ENCODE measurements around the gene NFIC. TPM values are rescaled to one million over a fixed set of nuclear protein-coding genes. Genes with fewer than 3 reads are reported as not detected.

NFIC gene
- total RNA-seq, 4 donors from 2014 or later: 76.2 to 183 (median 132) TPM

DNA sequence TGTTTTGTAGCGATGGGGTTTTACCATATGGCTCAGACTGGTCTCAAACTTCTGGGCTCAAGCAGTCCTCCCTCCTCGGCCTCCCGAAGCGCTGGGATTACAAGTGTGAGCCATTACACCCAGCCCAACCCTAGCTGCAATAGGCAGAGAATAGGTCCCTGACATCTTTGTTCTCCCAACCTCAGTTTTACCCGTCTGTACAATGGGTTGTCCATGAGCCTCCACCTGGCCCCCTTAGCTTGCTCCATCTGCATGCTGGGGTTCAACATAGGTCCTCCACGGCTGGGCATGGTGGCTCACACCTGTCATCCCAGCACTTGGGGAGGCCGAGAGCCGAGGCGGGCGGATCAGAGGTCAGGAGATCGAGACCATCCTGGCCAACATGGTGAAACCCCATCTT is 14.4 kb downstream of the NFIC start:
- no peak overlapping the region for H3K27ac ChIP-seq

DNA sequence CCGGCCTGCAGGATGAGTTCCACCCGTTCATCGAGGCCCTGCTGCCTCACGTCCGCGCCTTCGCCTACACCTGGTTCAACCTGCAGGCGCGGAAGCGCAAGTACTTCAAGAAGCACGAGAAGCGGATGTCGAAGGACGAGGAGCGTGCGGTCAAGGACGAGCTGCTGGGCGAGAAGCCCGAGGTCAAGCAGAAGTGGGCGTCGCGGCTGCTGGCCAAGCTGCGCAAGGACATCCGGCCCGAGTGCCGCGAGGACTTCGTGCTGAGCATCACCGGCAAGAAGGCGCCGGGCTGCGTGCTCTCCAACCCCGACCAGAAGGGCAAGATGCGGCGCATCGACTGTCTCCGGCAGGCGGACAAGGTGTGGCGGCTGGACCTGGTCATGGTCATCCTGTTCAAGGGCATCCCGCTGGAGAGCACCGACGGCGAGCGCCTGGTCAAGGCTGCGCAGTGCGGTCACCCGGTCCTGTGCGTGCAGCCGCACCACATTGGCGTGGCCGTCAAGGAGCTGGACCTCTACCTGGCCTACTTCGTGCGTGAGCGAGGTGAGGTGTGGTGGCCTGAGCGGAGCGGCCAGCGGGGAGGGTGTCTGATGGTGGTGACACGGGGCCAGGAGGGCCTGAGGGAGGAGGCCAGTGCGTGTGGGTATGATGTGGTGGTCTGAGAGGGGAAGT is 15.5 kb downstream of the NFIC start:
- H3K9me3 ChIP-seq: no peaks in the 10 kb centered on the region
- intact Hi-C loops (cut with DNase I): no loop called here
- no peak overlapping the region for H3K27ac ChIP-seq
- TF ChIP-seq POLR2A (IDR thresholded peaks at IDR 0.05): no peak
- TF ChIP-seq, protein P1, sequence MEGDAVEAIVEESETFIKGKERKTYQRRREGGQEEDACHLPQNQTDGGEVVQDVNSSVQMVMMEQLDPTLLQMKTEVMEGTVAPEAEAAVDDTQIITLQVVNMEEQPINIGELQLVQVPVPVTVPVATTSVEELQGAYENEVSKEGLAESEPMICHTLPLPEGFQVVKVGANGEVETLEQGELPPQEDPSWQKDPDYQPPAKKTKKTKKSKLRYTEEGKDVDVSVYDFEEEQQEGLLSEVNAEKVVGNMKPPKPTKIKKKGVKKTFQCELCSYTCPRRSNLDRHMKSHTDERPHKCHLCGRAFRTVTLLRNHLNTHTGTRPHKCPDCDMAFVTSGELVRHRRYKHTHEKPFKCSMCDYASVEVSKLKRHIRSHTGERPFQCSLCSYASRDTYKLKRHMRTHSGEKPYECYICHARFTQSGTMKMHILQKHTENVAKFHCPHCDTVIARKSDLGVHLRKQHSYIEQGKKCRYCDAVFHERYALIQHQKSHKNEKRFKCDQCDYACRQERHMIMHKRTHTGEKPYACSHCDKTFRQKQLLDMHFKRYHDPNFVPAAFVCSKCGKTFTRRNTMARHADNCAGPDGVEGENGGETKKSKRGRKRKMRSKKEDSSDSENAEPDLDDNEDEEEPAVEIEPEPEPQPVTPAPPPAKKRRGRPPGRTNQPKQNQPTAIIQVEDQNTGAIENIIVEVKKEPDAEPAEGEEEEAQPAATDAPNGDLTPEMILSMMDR (IDR thresholded peaks at IDR 0.05): no peak
- peaks cover 7 to 12% of the 10 kb centered on the region in 2 donors for H3K36me3 ChIP-seq
- peaks cover 38 to 58% of the 10 kb centered on the region in 2 donors for H3K4me1 ChIP-seq
- no peaks in the 10 kb centered on the region for H3K27me3 ChIP-seq
- WGBS, 2 donors: 94 to 95% methylated on average over 58 to 59 of the region's 59 CpGs
- DNase-seq: no peak
- no peak overlapping the region for H3K4me3 ChIP-seq (replicated peaks in 1 of 3)

More for the DNA sequence above, 14.4 kb downstream of the NFIC start:
- H3K4me3 ChIP-seq (replicated peaks in 1 of 3): no peak overlapping the region
- no peak for DNase-seq
- H3K27me3 ChIP-seq: no peaks in the 10 kb centered on the region
- peaks cover 7 to 12% of the 10 kb centered on the region in 2 donors for H3K36me3 ChIP-seq
- no peak for TF ChIP-seq POLR2A (IDR thresholded peaks at IDR 0.05)
- TF ChIP-seq, protein P1 (IDR thresholded peaks at IDR 0.05): no peak
- peaks cover 34 to 51% of the 10 kb centered on the region in 2 donors for H3K4me1 ChIP-seq
- no peaks in the 10 kb centered on the region for H3K9me3 ChIP-seq
- intact Hi-C loops (cut with DNase I): no loop called here
- 97 to 99% methylated on average over 11 of the region's 11 CpGs for WGBS, 2 donors

DNA sequence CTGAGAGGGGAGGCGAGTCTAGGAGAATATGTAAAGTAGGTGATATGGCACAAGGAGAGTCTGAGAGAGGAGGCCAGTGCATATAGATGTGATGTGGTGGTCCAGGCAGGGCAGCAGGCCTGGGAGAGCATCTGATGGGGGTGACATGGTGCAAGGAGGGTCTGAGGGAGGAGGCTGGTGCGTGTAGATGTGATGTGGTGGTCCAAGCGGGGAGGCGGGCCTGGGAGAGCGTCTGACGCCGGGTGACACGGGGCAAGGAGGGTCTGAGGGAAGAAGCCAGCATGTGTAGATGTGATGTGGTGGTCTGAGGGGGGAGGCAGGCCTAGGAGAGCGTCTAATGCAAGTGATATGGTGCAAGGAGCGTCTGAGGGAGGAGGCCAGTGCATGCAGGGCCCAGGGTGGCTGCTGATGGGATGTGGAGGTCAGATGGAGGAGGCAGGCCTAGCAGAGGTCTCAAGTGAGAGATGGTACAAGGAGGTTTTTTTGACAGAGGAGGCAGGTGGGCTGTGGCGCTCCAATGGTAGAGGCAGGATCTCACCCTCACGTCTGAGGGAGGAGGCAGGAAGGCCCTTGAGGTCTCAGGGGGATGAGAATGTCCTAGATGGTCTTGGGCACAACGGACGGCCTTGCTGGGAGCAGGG is 16.2 kb downstream of the NFIC start:
- DNase-seq: no peak
- Histone ChIP-seq H3K27ac (peak overlapping the region in 2 of 3 donors; percentile 45 to 56), H3K36me3 (peaks cover 7 to 12% of the 10 kb centered on the region in 2 donors), H3K27me3 (no peaks in the 10 kb centered on the region), H3K4me1 (peaks cover 42 to 66% of the 10 kb centered on the region in 2 donors), H3K9me3 (no peaks in the 10 kb centered on the region), H3K4me3 (replicated peaks in 1 of 3) (no peak overlapping the region)
- intact Hi-C loops (cut with DNase I): no loop called here
- WGBS, 2 donors: 87 to 89% methylated on average over 14 of the region's 14 CpGs
- TF ChIP-seq POLR2A (IDR thresholded peaks at IDR 0.05): no peak
- TF ChIP-seq, protein P1 (IDR thresholded peaks at IDR 0.05): no peak

DNA sequence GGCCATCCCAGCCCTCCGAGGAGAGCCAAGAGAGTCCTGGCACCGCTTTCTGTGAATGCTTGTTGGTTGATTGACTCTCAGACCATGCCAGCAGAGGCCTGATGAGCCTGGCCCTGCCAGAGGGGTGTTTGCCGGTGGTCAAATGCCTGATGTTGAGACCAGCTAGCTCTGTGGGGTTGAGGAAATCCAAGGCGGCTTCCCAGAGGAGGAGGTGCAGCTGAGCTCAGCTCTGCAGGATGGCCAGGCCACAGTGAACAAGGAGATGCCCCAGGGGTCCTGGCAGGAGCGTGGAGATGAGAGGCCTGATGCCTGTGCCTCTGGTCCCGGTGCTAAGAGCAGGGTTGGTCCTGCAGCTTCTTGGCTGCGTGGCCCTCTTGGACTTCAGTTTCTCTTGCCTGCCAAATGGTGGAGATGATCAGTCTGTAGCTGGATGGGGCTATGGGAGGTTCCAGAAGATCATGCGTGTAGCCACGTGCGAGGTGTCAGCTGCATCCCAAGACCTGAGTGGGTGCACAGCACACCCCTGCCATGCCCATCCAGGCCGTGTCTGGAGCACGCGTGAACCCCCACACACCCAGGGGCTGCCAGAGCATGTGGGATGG is 16.8 kb downstream of the NFIC start:
- Histone ChIP-seq H3K4me1 (peaks cover 46 to 72% of the 10 kb centered on the region in 2 donors), H3K27ac (peak overlapping the region in 2 of 3 donors; percentile 45 to 56), H3K27me3 (no peaks in the 10 kb centered on the region), H3K9me3 (no peaks in the 10 kb centered on the region), H3K36me3 (peaks cover 7 to 12% of the 10 kb centered on the region in 2 donors), H3K4me3 (replicated peaks in 1 of 3) (no peak overlapping the region)
- 54 to 86% methylated on average over 6 to 13 of the region's 13 CpGs for WGBS, 2 donors
- no peak for TF ChIP-seq POLR2A (IDR thresholded peaks at IDR 0.05)
- TF ChIP-seq, protein P1 (IDR thresholded peaks at IDR 0.05): no peak
- intact Hi-C loops (cut with DNase I): no loop called here
- DNase-seq: no peak
